ENCODE measurements around the gene SLC12A8.
A peak's percentile ranks its signal among the peaks of the same experiment; 100 is the strongest.

Gene SLC12A8

DNA sequence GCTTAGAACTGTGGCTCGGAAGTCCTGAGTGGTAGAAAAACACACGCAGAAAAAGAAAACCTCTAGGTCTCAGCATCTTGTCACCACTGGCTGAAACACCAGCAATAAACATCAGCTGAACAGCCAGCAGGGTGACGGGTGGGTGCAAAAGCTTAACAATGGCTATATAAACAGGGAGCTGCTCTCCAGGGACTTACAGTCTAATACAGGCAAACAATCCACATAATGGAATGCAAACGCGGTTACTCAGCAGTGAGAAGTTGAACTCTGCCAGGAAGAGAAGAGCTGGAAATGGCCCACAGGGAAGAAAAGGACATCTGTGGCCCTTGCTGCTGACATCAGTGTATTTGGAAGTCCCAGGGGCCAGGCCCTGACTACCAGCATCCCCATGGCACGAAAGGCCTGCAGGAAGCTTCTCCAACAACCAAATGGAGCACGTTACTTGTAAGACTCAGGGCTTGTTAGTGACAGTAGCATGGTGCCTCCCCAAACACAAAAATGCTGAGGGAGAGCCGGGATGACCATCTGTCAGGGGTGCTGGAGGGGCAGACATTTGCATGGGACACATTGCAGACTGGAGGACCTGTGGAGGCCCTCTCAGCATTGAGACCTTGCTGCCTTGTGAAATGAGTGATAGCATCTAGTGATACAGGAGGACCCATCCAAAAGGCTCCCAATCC lies 159.8 kb downstream of the SLC12A8 start:
- peak; percentile 47 for DNase-seq (ENCODE audit: low spot score)

DNA sequence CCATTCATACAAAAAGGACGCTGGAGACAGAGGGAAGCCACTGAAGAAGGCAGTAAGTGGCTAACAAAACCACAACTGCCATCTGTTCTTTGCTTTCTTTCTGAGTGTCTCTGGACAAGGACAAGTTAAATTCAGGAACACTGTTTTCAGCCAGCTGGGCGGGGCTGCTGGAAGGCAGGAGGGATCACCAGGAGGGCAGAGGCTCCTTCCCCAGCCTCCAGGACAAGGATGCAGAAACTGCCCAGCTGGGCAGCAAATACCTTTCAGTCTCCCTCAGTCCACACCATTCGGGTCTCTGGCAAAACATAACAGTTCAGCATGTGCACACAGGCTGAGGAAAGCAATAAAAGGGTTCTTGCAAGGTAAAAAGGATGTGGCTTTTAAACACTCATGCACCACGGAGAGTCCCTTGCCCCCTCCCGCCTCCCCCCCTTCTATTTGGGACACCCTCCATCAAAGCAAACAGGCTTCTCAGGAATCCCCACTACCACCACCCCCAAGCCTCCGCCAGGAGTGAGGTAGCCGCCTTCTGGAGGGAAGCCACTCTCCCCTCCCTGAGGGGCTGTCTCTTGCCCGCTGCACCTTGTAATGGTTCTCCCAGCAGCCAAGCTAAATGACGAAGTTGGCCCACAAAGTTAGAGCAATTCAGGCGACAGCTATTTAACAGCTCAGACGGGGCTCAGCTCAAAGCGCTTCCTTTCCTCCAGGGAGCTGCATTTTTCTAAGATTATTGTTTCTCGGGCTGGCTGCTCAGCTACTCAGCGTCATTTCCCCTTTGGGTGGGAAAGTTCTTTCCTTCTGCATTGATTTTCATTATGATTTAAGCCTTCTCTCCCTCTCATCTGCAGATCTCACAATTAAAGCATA lies 160.6 kb downstream of the SLC12A8 start:
- no peak for DNase-seq (ENCODE audit: low spot score)

DNA sequence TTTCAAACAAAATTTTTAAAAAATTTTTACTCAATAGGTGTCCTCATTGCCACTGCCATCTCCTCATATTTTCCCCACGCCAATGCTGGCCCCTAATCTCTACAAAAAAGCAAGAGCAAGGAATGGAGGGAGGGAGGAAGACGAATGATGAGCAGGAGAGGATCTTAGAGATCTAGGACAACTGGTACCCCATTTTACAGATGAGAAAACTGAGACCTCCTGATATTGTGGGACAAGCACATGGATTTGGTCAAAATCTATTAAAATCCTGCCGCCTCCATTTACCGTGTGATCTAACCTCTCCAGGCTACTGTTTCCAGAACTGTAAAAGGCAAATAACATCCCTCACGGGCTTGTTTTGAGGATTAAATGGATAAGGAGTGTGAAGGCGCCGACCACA lies 161.3 kb downstream of the SLC12A8 start:
- no peak for DNase-seq (ENCODE audit: low spot score)

DNA sequence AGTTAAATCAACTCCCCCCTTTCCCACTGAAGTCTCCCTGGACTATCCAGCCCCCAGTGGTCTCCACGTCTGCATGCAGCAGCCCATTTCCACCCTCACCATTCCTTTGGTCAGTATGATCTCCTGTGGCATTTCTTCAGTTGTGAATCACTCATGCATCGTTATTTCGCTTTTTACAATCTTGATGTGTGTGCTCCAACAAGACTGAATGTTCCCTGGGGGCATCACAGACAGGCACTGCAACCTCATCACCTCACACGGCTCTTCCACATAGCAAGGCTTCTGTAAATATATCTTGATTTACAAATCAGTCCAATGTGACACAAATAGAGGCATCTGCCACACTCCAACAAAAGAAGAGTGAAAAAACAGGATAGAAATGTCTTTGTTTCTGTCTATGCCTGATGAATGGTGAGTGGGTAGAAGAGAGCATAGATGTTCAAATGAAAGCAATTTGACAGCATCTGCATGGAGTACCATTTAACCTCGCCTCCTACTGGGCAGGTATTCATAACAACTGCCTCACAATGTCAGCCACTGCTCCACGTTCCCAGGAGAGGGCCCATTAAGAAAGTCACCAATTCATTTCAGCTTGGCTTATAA lies 162.0 kb downstream of the SLC12A8 start:
- DNase-seq (ENCODE audit: low spot score), result no peak

DNA sequence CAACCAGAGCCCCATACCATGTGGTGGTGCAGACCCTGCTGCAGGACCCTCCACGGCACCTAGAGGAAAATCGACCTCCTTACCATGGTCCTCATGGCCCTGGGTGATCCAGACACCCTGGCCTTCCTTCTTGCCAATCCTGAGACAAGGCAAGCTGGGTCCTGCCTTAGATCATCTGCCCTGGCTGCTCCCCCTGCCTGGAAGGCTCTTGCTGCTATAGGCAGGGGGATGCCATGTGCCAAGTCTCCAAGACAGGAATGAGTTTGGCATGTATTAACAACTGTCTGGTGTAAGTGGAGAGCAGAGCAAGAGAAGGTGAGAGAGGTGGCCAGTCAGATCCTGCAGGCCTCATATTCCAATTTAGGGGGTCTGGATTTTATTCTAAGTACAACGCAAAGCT lies 164.3 kb downstream of the SLC12A8 start:
- no peak for DNase-seq (ENCODE audit: low spot score)

DNA sequence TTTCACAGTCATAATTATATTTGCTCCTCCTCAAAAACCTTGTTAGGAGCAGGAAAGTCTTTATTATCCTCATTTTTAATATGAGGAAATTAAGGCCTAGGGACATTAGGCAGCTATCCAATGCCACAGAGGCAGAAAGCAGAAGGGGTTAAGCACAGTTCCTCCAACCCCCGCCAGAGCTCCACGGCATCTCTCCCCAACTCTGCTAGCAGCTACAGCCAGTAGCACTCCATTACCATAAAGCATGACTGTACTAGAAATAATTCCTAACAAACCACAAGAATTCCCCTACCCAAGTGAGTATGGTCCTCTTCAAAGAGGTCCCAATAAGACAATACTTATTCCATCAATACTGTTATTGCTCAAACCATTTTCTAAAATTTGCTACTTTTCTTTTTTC lies 166.6 kb downstream of the SLC12A8 start:
- no peak for DNase-seq (ENCODE audit: low spot score)

DNA sequence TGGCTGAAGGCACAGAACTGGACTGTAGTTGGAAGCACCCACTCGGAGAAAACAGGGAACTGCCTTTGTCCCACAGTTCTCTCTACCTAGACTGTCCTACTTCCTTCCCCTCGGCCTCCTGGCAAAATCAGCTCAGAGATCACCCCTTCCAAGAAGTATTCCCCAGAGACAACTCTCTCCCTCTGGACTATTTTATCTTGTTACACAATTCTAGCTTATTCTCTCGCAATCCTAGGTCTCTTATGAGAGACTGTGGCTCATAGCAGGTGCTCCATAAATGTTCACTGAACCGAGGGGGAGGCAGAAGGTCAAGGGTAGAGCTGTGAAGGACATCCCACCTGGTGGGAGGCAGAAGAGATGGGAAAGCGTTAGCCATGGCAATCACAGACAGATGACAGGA lies 167.4 kb downstream of the SLC12A8 start:
- no peak for DNase-seq (ENCODE audit: low spot score)

DNA sequence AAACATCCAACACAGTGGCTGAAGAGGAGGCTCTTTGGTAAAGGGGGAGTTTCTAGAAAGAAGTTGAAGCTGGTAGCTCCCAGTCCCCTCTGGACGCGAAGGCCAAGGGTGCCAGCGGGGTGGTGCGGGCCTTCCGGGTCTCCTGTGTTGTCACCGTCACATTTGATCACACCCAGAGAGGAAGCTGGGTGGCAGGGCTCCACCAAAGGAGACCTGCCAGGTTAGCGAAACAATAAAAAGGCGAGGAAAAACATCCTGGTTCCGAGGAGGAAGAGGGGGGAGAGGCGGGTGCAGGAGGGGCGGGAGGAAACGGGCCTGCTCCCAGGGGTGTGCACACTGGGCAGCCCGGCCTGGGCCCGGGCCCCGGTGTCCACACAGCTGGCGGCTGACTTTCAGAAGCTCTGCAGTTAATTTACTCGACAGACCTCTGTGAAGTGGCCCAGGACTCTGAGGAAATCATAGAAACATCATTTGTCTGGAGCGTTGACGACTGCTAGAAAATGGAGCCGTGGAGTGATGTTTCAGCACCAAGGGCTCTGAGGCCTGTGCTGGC lies 168.9 kb downstream of the SLC12A8 start:
- no peak for DNase-seq (ENCODE audit: low spot score)

DNA sequence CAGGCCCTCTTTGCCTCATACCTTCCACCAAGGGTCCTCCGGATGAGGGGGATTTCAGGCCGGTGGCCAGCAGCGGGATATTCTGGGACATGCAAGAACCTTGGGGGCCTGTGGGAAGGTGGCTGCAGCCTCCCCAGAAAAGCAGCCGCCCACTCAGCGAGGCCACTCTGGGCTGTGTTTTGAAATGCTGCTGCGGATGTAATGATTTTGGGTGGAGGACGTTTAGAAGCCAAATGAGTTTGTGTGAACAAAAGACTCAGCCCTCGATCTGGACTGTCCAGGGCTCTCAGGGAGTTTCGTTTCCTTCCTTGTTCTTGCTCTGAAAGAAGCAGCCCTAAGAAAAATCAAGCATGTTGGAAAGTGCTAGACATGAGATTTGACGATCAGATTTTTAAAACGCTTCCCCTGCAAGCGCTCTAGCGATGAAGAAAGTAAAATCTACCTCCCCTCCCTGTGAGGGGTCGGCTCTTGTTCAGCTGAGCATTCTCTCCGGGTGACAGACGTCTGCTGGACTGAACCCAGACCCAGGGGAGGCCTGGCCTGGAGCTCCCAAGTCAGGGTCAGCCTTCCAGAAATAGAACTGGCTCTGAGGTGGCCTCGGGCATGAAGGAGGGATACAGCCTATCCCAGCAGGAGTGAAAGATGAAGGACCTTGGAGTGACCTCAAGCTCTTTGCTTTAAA lies 169.7 kb downstream of the SLC12A8 start:
- DNase-seq (ENCODE audit: low spot score), result no peak

DNA sequence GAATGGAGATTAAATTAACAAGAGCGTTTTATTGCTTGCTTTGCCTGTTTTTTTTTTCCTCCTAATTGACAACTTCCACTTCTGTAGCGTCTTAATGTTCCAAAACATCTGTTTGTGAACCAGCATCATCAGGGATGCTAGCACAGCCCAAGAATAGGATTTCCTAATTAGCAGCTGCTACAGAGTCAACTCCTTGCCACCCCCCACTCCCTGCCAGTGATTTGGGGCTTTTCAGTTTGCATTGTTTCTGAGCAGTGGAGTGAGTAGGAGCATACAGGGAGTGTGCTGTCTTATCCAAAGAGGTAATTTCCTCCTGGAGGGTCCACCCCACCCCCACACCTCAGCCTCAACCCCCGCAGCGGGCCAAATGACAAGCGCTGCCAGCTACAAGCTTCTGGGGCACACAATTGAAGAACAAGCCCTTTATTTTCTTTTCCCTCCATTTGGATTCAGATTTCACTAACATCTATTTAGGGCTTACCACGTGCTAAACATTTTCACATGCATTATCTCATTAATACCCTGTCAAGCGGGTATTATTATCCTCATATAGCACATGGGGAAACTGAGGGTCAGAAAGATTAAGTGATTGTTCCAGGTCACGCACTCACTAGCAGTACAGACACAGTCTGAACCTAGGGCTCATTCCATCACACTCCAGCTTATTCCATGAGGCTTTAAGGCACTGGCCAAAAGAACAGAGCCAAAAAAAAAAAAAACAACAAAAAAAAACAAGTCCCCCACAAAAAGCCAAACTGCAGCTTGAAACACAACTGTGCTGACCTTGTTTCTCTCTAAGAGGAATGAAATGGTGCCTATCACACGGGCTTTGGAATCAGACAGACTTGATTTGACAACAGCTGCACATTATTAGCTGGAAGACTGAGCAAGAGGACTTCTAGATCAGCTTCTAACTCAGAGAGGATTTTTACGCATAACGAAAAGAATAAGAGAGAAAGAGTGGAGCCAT lies 173.1 kb downstream of the SLC12A8 start:
- DNase-seq (ENCODE audit: low spot score), result no peak

DNA sequence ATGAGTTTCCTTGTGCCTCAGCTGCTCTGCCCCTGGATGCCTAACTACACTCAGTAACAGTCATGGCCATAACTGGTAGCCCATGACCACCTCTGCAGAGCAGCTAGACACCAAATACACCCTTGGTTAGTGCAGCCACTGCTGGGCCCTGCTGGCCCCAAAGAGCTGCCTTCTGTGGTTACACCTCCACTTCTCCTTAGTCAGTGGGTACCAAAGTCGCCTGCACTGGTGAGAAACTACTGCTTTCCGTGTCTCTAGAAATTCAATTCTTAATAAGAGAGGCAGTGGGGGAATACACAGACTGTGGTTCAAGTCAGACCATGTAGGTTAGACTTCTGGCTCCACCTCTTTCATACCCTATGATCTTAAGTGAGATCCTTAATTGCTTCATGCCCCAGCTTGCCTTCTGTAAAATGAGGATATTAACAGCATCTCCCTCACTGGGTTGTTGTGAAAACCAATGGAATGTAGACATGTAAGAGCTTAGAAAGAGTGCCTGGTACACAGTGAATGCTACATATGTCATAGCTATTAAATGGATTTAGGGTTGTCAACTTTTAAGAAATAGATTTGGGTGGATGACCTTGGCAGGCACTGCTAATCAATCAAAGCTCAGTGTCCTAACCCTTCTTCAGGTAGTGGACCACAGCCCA lies 174.9 kb downstream of the SLC12A8 start:
- no peak for DNase-seq (ENCODE audit: low spot score)

DNA sequence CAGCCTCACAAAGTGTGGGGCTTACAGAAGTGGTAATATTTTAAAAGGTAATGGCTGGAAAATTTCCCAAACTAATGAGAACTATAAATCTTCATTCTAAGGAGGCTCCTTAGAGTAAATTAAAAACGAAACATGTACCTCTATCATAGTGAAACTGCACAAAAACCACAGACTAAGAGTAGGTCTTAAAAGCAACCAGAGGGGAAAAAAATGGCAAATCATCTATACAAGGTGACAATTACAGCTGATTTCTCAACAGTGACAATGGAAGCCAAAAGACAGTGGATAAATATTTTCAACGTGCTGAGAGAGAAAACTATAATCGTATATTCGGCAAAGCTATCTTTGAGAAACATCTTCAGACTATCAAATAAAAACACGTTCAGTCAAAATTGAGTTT lies 177.3 kb downstream of the SLC12A8 start:
- DNase-seq (ENCODE audit: low spot score), result no peak

DNA sequence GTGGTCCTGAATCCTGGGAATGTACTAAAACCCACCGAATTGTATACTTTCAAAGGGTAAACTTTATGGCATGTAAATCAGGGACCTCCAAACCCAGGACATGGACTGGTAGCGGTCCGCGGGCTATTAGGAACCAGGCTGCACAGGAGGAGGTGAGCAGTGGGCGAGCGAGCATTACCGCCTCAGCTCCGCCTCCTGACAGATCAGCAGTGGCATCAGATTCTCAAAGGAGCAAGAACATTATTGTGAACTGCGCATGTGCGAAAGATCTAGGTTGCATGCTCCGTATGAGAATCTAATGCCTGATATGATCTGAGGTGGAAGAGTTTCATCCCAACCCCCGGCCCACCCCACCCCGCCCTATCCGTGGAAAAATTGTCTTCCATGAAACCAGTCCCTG lies 178.9 kb downstream of the SLC12A8 start:
- DNase-seq (ENCODE audit: low spot score), result no peak

DNA sequence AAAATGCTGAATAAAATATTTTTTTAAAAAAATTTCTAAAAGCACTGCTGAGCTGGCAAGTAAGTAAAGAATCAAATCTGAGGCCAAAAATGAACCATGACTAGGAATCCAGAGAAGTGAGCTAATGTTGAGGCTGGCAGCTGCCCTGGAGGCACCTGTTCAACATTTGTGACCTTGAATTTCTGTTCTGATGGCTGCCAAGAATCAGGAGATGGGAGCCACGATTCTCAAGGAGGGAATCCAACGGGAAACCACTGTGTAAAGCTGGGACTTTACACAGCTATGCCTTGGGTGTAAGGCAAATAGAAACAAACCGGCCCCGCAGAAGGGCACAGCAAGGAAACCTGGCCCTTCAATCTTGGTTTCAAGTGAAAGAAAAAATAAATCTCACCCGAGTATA lies 179.4 kb downstream of the SLC12A8 start:
- DNase-seq (ENCODE audit: low spot score), result no peak

DNA sequence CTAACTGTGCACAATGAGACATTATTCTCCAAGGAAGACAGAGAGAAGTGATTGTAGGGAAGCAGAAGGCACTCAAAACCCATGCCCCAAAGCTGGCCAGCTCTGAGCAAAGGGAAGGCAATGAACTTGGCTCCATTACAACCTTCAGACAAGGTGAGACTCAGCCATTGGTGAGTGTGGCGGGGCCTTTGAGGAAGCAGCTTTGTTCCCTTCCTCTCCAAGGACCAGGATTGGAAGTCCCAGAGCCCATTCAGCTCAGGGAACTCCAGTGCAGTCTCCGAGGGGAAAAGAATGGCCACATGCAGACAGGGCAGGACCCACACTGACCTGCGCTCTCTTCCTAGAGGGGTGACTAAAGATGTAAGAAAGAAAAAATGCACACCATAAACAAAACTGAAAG lies 179.9 kb downstream of the SLC12A8 start:
- DNase-seq (ENCODE audit: low spot score), result no peak
